Measurements from ENCODE around the gene CDKAL1.

The CDKAL1 gene

GRCh38 chr6:20939161-20939775 lies 405.0 kb downstream of the CDKAL1 start:
- DNase-seq: no peak

GRCh38 chr6:20943040-20943627 lies 408.9 kb downstream of the CDKAL1 start:
- no peak for DNase-seq

- no peak for DNase-seq
Observed at GRCh38 chr6:20943922-20944321, 409.7 kb downstream of the CDKAL1 start.

GRCh38 chr6:20946022-20946421 lies 411.8 kb downstream of the CDKAL1 start:
- no peak for DNase-seq

GRCh38 chr6:20946890-20947289 lies 412.6 kb downstream of the CDKAL1 start:
- DNase-seq: no peak

GRCh38 chr6:20947977-20948376 lies 413.7 kb downstream of the CDKAL1 start:
- DNase-seq: no peak

GRCh38 chr6:20948556-20948955 lies 414.3 kb downstream of the CDKAL1 start:
- no peak for DNase-seq

- no peak for DNase-seq
Observed at GRCh38 chr6:20949138-20949537, 414.9 kb downstream of the CDKAL1 start.

GRCh38 chr6:20952699-20953474 lies 418.6 kb downstream of the CDKAL1 start:
- DNase-seq: no peak

- no peak for DNase-seq
Observed at GRCh38 chr6:20954315-20954714, 420.1 kb downstream of the CDKAL1 start.

- DNase-seq: no peak
Observed at GRCh38 chr6:20955131-20955530, 420.9 kb downstream of the CDKAL1 start.

GRCh38 chr6:20955751-20956150 lies 421.5 kb downstream of the CDKAL1 start:
- DNase-seq: no peak

- DNase-seq: no peak
Observed at GRCh38 chr6:20960067-20960466, 425.8 kb downstream of the CDKAL1 start.

GRCh38 chr6:20965276-20965675 lies 431.0 kb downstream of the CDKAL1 start:
- DNase-seq: no peak

- no peak for DNase-seq
Observed at GRCh38 chr6:20965915-20966314, 431.7 kb downstream of the CDKAL1 start.

GRCh38 chr6:20969551-20969950 lies 435.3 kb downstream of the CDKAL1 start:
- DNase-seq: no peak

GRCh38 chr6:20976391-20976918 lies 442.2 kb downstream of the CDKAL1 start:
- DNase-seq: no peak

- no peak for DNase-seq
Observed at GRCh38 chr6:20978151-20978614, 443.9 kb downstream of the CDKAL1 start.

GRCh38 chr6:20979076-20979475 lies 444.8 kb downstream of the CDKAL1 start:
- DNase-seq: no peak

GRCh38 chr6:20983961-20984360 lies 449.7 kb downstream of the CDKAL1 start:
- DNase-seq: no peak

GRCh38 chr6:20985821-20986220 lies 451.6 kb downstream of the CDKAL1 start:
- no peak for DNase-seq

GRCh38 chr6:20991910-20992309 lies 457.7 kb downstream of the CDKAL1 start:
- DNase-seq: no peak

- DNase-seq: no peak
Observed at GRCh38 chr6:20996099-20996498, 461.8 kb downstream of the CDKAL1 start.
